GM12878 (cell line): Measurements from ENCODE around the gene PLRG1. TPM values are rescaled to one million over a fixed set of nuclear protein-coding genes. Genes with fewer than 3 reads are reported as not detected.

ENCODE experiments used
- ATAC-seq: fragments of 200-7000 bp; cut with Tn5 transposase; 3 replicates; pipeline ENCODE4 v1.9.1; 2020; ENCODE audit warnings: mild to moderate bottlenecking, moderate library complexity
- BruUV-seq: library from RNA; stranded (reverse); fragments of 400-500 nt; replicated peaks from 2 replicates; lab custom pipeline; 2021; lab: Mats Ljungman, UMichigan
- CTCF ChIA-PET: fragments of 300-600 bp; sonication (Branson Sonifier 250); formaldehyde crosslinking; extraction: SDS; loops from one replicate; lab custom pipeline; 2021; ENCODE audit warnings: inconsistent platforms; lab: Yijun Ruan, JAX
- POLR2A ChIA-PET: fragments of 350-600 bp; formaldehyde crosslinking; extraction: SDS; loops from one replicate; lab custom pipeline; 2021; ENCODE audit warnings: inconsistent platforms; lab: Charles Lee
- RAD21 ChIA-PET: fragments of 300-600 bp; sonication (Branson Sonifier 250); formaldehyde crosslinking; loops from one replicate; lab custom pipeline; 2023; ENCODE audit warnings: antibody characterized with exemption; ENCODE audit not compliant: unreplicated experiment; lab: Charles Lee
- SMC1A ChIA-PET: fragments of 300-600 bp; sonication (Branson Sonifier 250); formaldehyde crosslinking; loops from one replicate; lab custom pipeline; 2023; ENCODE audit not compliant: unreplicated experiment, uncharacterized antibody; lab: Charles Lee
- DNase-seq: peaks from one replicate; pipeline ENCODE4 v3.0.0-alpha.2; 2011; ENCODE audit warnings: low read depth, low spot score
- FAIRE-seq: peaks from 3 replicates; lab custom pipeline; 2011; peaks lifted over from hg19 to GRCh38; lab: Jason Lieb, UNC
- H2AFZ ChIP-seq: 2 replicates; pipeline ENCODE4 v1.6.0; 2011; ENCODE audit warnings: low read depth, low read length, control low read depth; ENCODE audit not compliant: control insufficient read depth
- H3K27ac ChIP-seq: 2 replicates; pipeline ENCODE4 v1.5.1; 2011; ENCODE audit warnings: control low read depth; ENCODE audit not compliant: control insufficient read depth, insufficient read depth
- H3K27me3 ChIP-seq, 2 experiments: replicated peaks in 1 of 2; 2 replicates each; pipeline versions ENCODE4 v1.6.0 to v1.6.1; 2011; ENCODE audit warnings: low read length in 1 of 2; ENCODE audit not compliant: control insufficient read depth in 2 of 2, insufficient read depth in 2 of 2
- H3K36me3 ChIP-seq, 2 experiments: 2 replicates each; pipeline ENCODE4 v1.5.1; 2011; ENCODE audit warnings: low read length in 1 of 2; ENCODE audit not compliant: control insufficient read depth in 2 of 2, insufficient read depth in 2 of 2
- H3K4me1 ChIP-seq: 2 replicates; pipeline ENCODE4 v1.6.1; 2011; ENCODE audit warnings: mild to moderate bottlenecking, low read length, moderate library complexity, mixed read lengths; ENCODE audit not compliant: control insufficient read depth, insufficient read depth
- H3K4me2 ChIP-seq: 2 replicates; pipeline ENCODE4 v1.6.0; 2011; ENCODE audit warnings: control low read depth; ENCODE audit not compliant: control insufficient read depth, insufficient read depth
- H3K4me3 ChIP-seq: fragments of 200-600 bp; sonication (generic); 2 replicates; pipeline ENCODE4 v1.5.1; 2016
- H3K79me2 ChIP-seq: 2 replicates; pipeline ENCODE4 v1.6.0; 2011; ENCODE audit warnings: low read length; ENCODE audit not compliant: control insufficient read depth, insufficient read depth
- H3K9ac ChIP-seq: 2 replicates; pipeline ENCODE4 v1.8.0; 2011; ENCODE audit warnings: low read length, control low read depth, mixed read lengths; ENCODE audit not compliant: control insufficient read depth, insufficient read depth
- H3K9me3 ChIP-seq: replicated peaks from 3 replicates; pipeline ENCODE4 v1.5.1; 2011; ENCODE audit warnings: mild to moderate bottlenecking, low read length; ENCODE audit not compliant: control insufficient read depth, insufficient read depth
- H4K20me1 ChIP-seq: 2 replicates; pipeline ENCODE4 v1.6.0; 2011; ENCODE audit not compliant: control insufficient read depth, insufficient read depth
- EZH2 ChIP-seq: IDR thresholded peaks from 2 replicates; pipeline ENCODE4 v1.6.1; 2012; ENCODE audit warnings: low read depth, mild to moderate bottlenecking, control low read depth, inconsistent platforms, low read length, borderline replicate concordance; ENCODE audit not compliant: control insufficient read depth
- RAD21 ChIP-seq: IDR thresholded peaks from 2 replicates; pipeline ENCODE4 v1.6.1; 2011; ENCODE audit warnings: mild to moderate bottlenecking, low read depth, low read length, moderate library complexity; ENCODE audit not compliant: insufficient read depth
- ZNF217 ChIP-seq: fragments of 450-650 bp; IDR thresholded peaks from 2 replicates; pipeline ENCODE4 v1.6.1; 2017; ENCODE audit warnings: antibody characterized with exemption, mild to moderate bottlenecking
- ZNF24 ChIP-seq: fragments of 450-650 bp; IDR thresholded peaks from 2 replicates; pipeline ENCODE4 v1.6.1; 2017; ENCODE audit warnings: antibody characterized with exemption, mild to moderate bottlenecking
- WGBS: methylation state at CpG from one replicate; pipeline ENCODE4 v1.1.6; 2016; ENCODE audit warnings: low lambda C conversion rate; ENCODE audit not compliant: insufficient replicate concordance, insufficient coverage; ENCODE audit errors: missing lambda C conversion rate; 5-methylcytosine and 5-hydroxymethylcytosine counted together
- in situ Hi-C: fragments of 300-500 bp; cut with MboI; formaldehyde crosslinking; loops from 9 replicates; pipeline ENCODE4 v1.14.3; 2018; ENCODE audit warnings: mixed read lengths
- intact Hi-C: fragments of 100-400 bp; cut with micrococcal nuclease; formaldehyde crosslinking; loops from one replicate; pipeline ENCODE4 v1.14.2; 2022; ENCODE audit not compliant: unreplicated experiment
- polyA plus RNA-seq, 11 experiments: library from polyadenylated mRNA; depleted of rRNA in 4 of 11; unstranded in 6 of 11; stranded (reverse) in 5 of 11; fragments of >200 nt; fragmentation: Nextera tagmentation in 4 of 11; fragmentation: Illumina TruSeq in 1 of 11; extraction: Ambion mirVana in 4 of 11; extraction: Trizol in 1 of 11; gene quantifications; 1 replicate in 1 of 11; 2 replicates in 10 of 11; pipeline versions ENCODE4 v1.2.1 to v1.2.3, GENCODE V29; 2011 to 2016; ENCODE audit warnings: inconsistent platforms in 2 of 11, missing spikeins in 2 of 11, low read depth in 1 of 11
- total RNA-seq, 4 experiments: library from RNA; depleted of rRNA in 3 of 4; stranded (reverse); fragments of >200 nt in 3 of 4; fragmentation: Illumina TruSeq in 1 of 4; extraction: Trizol in 1 of 4; gene quantifications; 2 replicates each; pipeline versions ENCODE4 v1.2.1 to v1.2.3, GENCODE V29; 2013 to 2021
- TF ChIP-seq, protein P1 (sequence below): fragments of 450-650 bp; IDR thresholded peaks from 2 replicates; pipeline ENCODE4 v1.6.1; 2017; ENCODE audit warnings: antibody characterized with exemption, mild to moderate bottlenecking, moderate library complexity
- TF ChIP-seq, protein P2 (sequence below): fragments of 450-650 bp; IDR thresholded peaks from 2 replicates; pipeline ENCODE4 v1.6.1; 2016; ENCODE audit warnings: mild to moderate bottlenecking, moderate library complexity, borderline replicate concordance
- TF ChIP-seq, protein P3 (sequence below): fragments of 450-650 bp; IDR thresholded peaks from 2 replicates; pipeline ENCODE4 v1.6.1; 2014; ENCODE audit warnings: mild to moderate bottlenecking
- TF ChIP-seq, protein P4 (sequence below): fragments of 450-650 bp; IDR thresholded peaks from 2 replicates; pipeline ENCODE4 v1.6.1; 2017; ENCODE audit warnings: low read depth, mild to moderate bottlenecking, moderate library complexity
- TF ChIP-seq, protein P5 (sequence below): fragments of 450-650 bp; IDR thresholded peaks from 2 replicates; pipeline ENCODE4 v1.6.1; 2017; ENCODE audit warnings: mild to moderate bottlenecking

Gene PLRG1
- total and polyA plus RNA-seq, 10 of the 15 experiments (the other 5 are each of a cell fraction or from before 2014, with no cell fraction given) = 54.7 to 182 (median 111) TPM

DNA sequence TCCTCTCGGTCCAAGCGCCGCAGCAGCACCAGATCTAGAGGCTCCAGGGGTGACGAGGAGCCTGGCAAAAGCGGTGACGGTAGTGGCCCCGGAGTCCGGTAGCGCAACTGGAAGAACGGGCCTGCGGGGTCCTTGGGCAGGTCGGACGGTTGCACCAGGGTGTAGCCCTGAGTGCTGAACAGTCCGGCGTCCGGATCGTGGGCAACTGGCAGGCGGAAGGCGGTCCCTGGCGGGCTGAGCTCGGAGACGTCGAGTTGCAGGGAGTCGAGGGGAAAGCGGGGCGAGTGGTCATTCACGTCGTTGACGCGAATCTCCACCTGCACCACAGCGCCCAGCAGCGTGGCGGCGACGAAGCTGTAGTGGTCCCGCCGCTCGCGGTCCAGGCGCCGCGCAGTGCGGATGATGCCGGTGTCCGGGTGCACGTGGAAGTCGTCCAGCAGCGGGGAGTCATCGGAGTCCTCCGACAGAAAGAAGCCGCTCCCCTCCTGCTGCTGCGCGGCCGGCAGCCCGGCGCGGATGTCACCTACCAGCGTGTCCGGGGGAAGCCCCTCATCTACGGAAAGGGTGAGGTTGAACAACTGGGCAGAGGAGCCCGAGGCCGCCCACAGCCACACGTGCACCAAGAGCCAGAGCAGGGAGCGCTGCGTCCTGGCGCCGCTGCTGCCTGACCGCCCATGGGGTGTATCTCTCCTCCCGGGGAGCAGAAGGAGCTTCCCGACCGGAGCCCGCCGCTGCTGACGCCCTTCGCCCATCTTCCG, 59.4 kb downstream of the PLRG1 start (continued):
- TF ChIP-seq, protein P1, sequence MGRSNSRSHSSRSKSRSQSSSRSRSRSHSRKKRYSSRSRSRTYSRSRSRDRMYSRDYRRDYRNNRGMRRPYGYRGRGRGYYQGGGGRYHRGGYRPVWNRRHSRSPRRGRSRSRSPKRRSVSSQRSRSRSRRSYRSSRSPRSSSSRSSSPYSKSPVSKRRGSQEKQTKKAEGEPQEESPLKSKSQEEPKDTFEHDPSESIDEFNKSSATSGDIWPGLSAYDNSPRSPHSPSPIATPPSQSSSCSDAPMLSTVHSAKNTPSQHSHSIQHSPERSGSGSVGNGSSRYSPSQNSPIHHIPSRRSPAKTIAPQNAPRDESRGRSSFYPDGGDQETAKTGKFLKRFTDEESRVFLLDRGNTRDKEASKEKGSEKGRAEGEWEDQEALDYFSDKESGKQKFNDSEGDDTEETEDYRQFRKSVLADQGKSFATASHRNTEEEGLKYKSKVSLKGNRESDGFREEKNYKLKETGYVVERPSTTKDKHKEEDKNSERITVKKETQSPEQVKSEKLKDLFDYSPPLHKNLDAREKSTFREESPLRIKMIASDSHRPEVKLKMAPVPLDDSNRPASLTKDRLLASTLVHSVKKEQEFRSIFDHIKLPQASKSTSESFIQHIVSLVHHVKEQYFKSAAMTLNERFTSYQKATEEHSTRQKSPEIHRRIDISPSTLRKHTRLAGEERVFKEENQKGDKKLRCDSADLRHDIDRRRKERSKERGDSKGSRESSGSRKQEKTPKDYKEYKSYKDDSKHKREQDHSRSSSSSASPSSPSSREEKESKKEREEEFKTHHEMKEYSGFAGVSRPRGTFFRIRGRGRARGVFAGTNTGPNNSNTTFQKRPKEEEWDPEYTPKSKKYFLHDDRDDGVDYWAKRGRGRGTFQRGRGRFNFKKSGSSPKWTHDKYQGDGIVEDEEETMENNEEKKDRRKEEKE = no peak

DNA sequence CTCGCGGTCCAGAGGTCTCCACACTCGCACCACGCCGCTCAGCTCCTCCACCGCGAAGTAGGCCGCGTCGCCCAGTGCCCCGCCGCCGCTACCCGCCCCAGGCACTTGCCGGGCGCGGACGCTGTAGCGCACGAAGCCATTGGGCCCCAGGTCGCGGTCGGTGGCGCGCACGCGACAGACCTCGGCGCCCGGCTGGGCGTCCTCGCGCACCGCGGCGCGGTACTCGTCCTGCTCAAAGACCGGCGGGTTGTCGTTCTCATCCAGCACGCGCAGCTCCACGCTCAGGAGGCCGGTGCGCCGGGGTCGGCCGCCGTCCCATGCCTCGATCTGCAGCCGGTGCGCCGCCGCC, 60.0 kb downstream of the PLRG1 start:
- SMC1A ChIA-PET = no interaction called here
- Histone ChIP-seq H3K4me1 (peaks cover 4% of the 10 kb centered on the region; the same call in 1 of the 2 replicates), H4K20me1 (no peaks in the 10 kb centered on the region), H3K27me3 (peaks cover 6 to 7% of the 10 kb centered on the region in 2 experiments), H3K4me3 (no peak overlapping the region), H3K79me2 (no peaks in the 10 kb centered on the region), H3K4me2 (no peak overlapping the region), H2AFZ (no peak overlapping the region), H3K9ac (no peak overlapping the region), H3K36me3 (no peaks in the 10 kb centered on the region), H3K27ac (no peak overlapping the region), H3K9me3 (no peaks in the 10 kb centered on the region; the same call in 2 of the 3 replicates)
- FAIRE-seq (no peak), ATAC-seq (no peak), DNase-seq (no peak)
- POLR2A ChIA-PET = no interaction called here
- WGBS = 91% methylated on average over 42 of the region's 55 CpGs
- in situ Hi-C loops = no loop called here
- intact Hi-C loops = no loop called here
- no TSS peak for BruUV-seq
- CTCF ChIA-PET = no interaction called here
- RAD21 ChIA-PET = no interaction called here
- TF ChIP-seq ZNF217 = no peak
- TF ChIP-seq, protein P2, sequence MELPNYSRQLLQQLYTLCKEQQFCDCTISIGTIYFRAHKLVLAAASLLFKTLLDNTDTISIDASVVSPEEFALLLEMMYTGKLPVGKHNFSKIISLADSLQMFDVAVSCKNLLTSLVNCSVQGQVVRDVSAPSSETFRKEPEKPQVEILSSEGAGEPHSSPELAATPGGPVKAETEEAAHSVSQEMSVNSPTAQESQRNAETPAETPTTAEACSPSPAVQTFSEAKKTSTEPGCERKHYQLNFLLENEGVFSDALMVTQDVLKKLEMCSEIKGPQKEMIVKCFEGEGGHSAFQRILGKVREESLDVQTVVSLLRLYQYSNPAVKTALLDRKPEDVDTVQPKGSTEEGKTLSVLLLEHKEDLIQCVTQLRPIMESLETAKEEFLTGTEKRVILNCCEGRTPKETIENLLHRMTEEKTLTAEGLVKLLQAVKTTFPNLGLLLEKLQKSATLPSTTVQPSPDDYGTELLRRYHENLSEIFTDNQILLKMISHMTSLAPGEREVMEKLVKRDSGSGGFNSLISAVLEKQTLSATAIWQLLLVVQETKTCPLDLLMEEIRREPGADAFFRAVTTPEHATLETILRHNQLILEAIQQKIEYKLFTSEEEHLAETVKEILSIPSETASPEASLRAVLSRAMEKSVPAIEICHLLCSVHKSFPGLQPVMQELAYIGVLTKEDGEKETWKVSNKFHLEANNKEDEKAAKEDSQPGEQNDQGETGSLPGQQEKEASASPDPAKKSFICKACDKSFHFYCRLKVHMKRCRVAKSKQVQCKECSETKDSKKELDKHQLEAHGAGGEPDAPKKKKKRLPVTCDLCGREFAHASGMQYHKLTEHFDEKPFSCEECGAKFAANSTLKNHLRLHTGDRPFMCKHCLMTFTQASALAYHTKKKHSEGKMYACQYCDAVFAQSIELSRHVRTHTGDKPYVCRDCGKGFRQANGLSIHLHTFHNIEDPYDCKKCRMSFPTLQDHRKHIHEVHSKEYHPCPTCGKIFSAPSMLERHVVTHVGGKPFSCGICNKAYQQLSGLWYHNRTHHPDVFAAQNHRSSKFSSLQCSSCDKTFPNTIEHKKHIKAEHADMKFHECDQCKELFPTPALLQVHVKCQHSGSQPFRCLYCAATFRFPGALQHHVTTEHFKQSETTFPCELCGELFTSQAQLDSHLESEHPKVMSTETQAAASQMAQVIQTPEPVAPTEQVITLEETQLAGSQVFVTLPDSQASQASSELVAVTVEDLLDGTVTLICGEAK = no peak
- TF ChIP-seq, protein P3, sequence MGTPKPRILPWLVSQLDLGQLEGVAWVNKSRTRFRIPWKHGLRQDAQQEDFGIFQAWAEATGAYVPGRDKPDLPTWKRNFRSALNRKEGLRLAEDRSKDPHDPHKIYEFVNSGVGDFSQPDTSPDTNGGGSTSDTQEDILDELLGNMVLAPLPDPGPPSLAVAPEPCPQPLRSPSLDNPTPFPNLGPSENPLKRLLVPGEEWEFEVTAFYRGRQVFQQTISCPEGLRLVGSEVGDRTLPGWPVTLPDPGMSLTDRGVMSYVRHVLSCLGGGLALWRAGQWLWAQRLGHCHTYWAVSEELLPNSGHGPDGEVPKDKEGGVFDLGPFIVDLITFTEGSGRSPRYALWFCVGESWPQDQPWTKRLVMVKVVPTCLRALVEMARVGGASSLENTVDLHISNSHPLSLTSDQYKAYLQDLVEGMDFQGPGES = no peak
- TF ChIP-seq ZNF24 = no peak
- TF ChIP-seq, protein P4, sequence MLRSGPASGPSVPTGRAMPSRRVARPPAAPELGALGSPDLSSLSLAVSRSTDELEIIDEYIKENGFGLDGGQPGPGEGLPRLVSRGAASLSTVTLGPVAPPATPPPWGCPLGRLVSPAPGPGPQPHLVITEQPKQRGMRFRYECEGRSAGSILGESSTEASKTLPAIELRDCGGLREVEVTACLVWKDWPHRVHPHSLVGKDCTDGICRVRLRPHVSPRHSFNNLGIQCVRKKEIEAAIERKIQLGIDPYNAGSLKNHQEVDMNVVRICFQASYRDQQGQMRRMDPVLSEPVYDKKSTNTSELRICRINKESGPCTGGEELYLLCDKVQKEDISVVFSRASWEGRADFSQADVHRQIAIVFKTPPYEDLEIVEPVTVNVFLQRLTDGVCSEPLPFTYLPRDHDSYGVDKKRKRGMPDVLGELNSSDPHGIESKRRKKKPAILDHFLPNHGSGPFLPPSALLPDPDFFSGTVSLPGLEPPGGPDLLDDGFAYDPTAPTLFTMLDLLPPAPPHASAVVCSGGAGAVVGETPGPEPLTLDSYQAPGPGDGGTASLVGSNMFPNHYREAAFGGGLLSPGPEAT = no peak
- TF ChIP-seq EZH2 = no peak
- TF ChIP-seq, protein P5, sequence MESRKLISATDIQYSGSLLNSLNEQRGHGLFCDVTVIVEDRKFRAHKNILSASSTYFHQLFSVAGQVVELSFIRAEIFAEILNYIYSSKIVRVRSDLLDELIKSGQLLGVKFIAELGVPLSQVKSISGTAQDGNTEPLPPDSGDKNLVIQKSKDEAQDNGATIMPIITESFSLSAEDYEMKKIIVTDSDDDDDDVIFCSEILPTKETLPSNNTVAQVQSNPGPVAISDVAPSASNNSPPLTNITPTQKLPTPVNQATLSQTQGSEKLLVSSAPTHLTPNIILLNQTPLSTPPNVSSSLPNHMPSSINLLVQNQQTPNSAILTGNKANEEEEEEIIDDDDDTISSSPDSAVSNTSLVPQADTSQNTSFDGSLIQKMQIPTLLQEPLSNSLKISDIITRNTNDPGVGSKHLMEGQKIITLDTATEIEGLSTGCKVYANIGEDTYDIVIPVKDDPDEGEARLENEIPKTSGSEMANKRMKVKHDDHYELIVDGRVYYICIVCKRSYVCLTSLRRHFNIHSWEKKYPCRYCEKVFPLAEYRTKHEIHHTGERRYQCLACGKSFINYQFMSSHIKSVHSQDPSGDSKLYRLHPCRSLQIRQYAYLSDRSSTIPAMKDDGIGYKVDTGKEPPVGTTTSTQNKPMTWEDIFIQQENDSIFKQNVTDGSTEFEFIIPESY = no peak
- no peak for TF ChIP-seq RAD21
